GM12874 (cell line): Measurements from ENCODE around the gene SLC44A1.

Experiments
- CTCF ChIP-seq: IDR thresholded peaks from 2 replicates; pipeline ENCODE4 v1.5.1; 2011; ENCODE audit warnings: low read depth, mild to moderate bottlenecking, control low read depth, low read length, moderate library complexity; ENCODE audit not compliant: insufficient read depth

Gene SLC44A1

GRCh38 chr9:105259274-105259673 lies 14.8 kb downstream of the SLC44A1 start:
- TF ChIP-seq CTCF: no peak

- no peak for TF ChIP-seq CTCF
These were observed 15.5 kb downstream of the SLC44A1 start for GRCh38 chr9:105259731-105260612.

- no peak for TF ChIP-seq CTCF
These were observed 18.0 kb downstream of the SLC44A1 start for GRCh38 chr9:105262497-105262896.

GRCh38 chr9:105264380-105264779 lies 19.9 kb downstream of the SLC44A1 start:
- no peak for TF ChIP-seq CTCF

- TF ChIP-seq CTCF: no peak
These were observed 25.1 kb downstream of the SLC44A1 start for GRCh38 chr9:105269593-105269992.

GRCh38 chr9:105270711-105271110 lies 26.3 kb downstream of the SLC44A1 start:
- no peak for TF ChIP-seq CTCF

- no peak for TF ChIP-seq CTCF
These were observed 29.3 kb downstream of the SLC44A1 start for GRCh38 chr9:105273731-105274130.
